Hematopoietic multipotent progenitor cell treated with erythropoietin and hydrocortisone succinate and interleukin-3 and kit ligand, for 8 days (in vitro differentiated cells): ENCODE data around the gene CREB1.
A peak's percentile ranks its signal among the peaks of the same experiment; 100 is the strongest.

ENCODE experiments used
- DNase-seq: peaks from one replicate; pipeline ENCODE4 v3.0.0-alpha.2; 2015

The CREB1 gene

GRCh38 chr2:207504513-207505170, 25.1 kb upstream of the CREB1 start:
- no peak for DNase-seq

DNA sequence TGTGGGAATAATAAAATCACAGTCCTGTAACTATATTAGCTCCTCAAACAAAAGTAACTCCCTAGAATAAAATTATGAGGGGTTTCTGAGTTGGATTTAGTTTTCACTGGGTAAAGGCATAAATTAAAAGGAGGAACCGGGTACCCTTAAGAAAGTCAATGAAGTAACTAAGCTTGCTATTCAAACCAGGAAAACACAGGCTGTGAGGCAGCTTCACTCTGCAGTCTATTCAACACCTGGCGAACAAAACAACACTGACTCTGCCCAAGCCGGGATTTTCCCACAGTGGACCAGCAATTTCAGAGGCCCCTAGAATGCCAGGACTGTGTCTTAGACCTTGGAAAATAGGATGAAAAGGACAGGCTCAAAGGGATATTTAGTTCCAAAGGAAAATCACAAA, 24.6 kb upstream of the CREB1 start:
- DNase-seq, result no peak

DNA sequence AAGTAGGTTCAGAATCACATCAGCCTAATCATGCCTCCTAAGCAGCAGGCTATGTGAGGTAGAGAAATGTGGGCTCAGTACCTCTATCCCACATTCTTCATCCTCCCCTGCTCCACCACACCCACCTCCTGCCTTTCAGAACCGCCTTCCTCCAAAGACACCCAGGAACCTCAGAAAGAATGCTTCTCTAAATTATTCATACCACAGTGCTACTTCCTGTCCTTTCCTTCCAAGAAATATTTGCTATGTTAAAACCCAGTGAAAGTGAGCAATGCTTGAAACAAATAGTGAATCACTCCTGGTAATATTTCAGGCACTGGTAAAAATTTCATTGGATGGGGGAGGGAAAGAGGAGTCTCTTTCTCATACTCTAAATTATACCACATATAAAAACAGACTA, 24.0 kb upstream of the CREB1 start:
- DNase-seq, result no peak

GRCh38 chr2:207506426-207506825, 23.3 kb upstream of the CREB1 start:
- no peak for DNase-seq

GRCh38 chr2:207510148-207510547, 19.6 kb upstream of the CREB1 start:
- no peak for DNase-seq

DNA sequence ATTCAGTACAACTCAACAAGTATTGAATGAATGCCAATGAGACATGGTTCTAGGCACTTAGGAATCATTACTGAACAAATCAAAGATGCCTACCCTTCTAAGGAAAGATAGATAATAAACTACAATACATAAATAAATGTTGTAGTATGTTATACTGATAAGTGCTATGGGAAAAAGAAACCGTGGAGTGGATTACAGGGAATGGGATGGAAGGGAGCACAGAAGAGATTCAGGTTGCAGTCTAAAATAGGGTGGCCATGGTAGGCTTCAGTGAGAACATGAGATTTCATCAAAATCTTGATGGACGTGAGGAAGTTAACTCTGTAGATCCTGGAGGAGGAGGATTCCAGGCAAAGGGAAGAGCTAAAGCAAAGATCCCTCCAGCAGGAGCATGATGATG, 17.9 kb upstream of the CREB1 start:
- DNase-seq, result no peak

DNA sequence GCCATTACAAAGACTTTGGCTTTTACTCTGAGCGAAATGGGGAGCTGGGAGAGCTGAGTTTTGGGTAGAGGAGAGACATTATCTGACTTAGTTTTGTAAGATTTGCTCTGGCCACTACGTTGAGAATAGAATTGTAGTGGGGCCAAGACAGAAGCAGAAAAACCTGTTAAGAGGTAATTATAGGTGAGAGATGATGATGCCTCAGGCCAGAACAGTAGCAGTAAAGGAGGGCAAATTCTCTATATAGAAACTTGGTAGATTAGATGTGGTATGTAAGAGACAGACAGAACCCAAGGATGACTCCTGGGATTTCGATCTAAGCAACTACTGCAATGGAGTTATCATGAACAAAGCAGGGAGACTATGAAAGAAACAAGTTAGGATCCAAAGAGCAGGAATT, 17.4 kb upstream of the CREB1 start:
- no peak for DNase-seq

DNA sequence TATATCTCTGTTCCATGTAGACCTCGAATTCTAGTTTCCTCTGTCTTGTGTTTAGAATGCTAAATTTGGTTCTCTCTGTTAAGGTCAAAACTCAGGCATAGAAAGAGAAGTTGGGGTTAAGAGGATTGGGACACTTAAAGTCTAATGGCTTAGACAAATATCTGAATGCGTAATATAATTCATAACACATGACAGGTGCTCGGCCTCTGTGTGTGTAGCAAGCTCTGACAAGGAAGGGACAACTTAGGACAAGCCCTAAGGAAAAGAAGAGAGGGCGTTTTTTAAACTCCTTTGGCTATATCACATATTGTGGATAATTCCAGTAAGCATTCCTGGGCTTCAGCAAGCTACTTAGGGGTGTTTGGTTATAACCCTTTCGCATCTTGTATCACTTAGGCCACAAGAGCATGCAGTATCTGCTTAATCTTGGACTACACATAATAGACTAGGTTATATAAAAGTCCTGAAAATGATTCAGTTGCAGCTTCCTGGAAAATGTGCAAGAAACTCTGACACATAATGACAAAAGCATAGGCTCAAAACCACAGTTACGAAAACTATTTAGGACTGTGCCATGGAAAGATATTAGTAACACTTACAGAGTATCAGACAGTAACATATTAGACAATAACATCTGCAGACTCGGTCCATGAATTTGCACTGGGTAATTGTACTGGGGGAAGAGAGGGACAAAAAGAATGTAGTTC, 16.1 kb upstream of the CREB1 start:
- DNase-seq, result no peak

- DNase-seq, result no peak
These were observed 15.3 kb upstream of the CREB1 start for GRCh38 chr2:207514451-207514850.

GRCh38 chr2:207515671-207516070, 14.1 kb upstream of the CREB1 start:
- DNase-seq, result no peak

DNA sequence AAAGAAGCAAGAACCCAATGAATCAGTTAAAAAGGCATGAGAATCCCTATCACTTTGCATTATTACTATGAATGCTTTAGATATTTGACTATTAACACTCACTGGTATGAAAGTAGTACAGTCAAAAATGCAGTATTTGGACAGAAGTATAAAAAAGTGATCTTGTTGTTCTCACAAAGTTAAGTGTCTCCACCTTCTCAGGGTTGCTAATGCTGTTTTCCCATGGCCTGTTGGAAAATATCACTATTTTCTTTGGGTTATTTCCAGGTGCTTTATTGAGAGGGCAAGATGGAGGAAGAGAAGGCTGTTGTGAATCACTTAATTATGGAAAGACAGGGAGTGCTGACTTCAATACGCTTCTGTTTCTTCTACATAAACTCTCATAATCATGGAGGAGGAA, 13.6 kb upstream of the CREB1 start:
- no peak for DNase-seq

DNA sequence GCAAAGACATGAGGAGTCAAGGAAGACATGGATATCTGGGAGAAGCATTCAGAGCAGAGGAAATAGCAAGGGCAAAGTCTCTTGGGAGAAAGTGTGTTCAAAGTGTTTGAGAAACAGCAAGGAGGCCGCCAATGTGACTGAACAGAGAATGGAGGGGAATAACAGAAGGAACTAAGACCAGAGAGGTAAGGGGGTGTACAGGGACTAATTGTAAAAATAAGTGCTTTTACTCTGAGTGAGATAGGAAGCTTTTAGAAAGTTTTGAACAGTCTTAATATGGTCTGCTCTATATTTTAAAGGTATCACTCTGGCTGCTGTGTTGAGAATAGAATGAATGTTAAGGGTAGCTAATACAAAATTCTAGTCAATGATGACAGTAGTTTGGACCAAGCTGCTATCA, 6.8 kb upstream of the CREB1 start:
- DNase-seq, result no peak

GRCh38 chr2:207525296-207525695, 4.5 kb upstream of the CREB1 start:
- no peak for DNase-seq

DNA sequence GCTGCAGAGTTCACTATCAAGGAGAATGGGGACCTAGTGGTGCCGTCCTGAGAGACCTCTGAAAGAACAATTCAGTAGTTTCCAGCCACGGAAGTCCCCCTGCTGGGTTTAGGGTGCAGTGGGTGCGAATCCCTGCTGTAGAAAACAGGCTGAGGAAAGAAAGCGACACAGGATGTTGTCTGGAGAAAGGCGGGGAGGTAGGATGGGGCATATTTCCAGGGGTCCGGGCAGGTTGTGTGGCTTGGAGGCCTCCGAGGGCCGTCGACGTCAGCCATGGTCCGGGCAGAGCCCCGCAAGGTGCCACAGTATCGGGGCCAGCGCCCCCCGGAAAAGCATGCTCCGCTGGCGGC, 807 bp upstream of the CREB1 start:
- DNase-seq, result peak; percentile 51

DNA sequence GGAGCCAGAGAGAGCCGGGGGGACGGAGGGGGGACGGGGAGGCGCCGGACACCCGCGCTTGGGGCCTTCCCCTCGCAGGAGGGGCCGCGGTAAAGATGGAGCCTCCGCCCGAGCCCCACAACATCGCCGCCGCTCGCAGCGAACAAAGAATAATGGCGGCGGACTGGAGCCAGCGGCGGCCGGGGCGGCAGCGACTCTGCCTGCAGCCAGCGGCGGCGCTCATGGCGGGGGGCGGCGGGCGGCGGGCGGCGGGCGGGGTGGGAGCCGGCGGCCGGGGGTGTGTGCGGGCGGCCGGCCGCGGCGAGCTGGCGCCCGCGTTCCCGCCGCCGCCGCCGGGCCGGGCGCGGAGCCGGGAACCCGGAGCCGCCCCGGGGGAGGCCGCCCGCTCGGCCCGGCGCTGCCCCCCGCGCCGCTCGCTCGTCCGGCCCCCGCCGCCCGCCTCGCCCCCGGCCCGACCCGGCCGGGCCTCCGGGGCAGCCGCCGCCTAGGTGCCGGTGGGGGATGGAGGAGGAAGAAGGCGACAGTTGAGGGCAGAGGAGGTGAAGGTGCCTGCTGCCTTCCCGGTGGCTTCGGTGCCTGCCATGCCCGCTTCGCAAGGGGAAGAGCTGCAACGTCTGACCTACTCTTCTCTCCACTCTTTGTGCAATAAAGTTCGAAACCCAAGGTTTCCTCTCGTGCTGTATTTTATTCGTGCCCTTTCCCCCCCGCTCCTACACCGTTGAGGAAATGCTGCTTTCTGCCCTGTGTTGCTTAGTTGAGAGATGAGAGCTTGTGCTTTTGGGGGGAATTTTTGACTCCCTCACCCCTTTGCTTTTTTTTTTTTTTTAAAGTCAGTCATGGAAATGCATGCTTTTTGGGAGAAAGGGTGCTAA, 634 bp downstream of the CREB1 start:
- peak; percentile 72 for DNase-seq

DNA sequence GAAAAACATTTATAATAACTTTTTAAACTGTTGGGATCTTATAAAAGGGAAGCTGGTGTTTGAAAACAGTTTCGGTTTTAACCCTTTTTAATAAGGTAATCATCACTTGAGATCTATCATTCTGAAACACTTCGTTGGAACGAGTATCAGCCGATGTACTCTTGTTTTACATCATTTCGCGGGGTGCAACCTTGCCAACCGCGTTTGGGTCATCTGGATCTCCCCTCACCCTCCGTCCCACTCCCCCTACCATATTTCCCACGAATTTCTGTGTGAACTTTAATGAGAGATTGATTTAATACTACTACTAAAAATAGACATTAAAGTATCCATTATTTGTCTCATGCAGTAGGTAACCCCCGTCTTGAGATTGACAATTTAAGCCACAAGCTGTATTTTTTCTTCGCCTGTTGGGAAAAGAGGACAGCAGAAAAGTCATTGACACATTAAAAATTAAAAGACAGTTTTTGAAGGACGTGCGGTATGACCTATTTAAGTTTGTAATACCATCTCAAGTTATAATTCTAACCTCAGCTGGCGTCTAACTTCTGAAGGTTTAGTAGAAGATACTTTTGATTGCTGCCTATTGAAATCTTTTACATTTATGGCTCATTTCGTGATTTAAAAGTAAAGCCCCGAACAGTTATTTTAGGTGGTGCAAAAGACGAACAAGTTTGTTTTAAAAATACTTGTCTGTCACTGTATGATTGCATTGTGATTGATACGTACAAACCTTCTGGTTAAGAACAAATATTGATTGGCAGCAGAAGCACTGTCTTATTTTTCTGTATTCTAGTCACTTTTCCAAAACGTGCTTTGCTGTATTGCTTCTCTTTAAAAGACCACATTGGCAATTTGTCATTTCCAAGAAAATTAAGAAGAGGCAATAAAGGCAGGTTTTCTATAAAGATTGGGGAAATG, 1.5 kb downstream of the CREB1 start:
- peak; percentile 66 for DNase-seq

DNA sequence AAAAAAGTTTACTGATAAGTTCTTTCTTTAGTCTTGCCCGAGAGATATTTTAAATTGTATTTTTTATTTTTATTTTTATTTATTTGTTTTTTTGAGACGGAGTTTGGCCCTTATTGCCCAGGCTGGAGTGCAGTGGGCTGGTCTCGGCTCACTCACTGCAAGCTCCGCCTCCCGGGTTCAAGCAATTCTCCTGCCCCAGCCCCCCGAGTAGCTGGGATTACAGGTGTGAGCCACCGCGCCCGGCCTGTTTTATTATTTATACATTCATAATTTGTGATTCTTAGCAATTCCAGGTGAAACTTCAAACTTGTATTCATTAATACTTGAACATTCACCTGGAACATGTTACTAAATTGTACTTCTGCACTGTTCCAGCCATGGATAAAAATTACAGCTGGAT, 2.9 kb downstream of the CREB1 start:
- DNase-seq, result no peak

GRCh38 chr2:207533461-207534008, 3.8 kb downstream of the CREB1 start:
- no peak for DNase-seq

- peak; percentile 74 for DNase-seq
These were observed 4.7 kb downstream of the CREB1 start for GRCh38 chr2:207534417-207534816.

- no peak for DNase-seq
These were observed 9.7 kb downstream of the CREB1 start for GRCh38 chr2:207539470-207539869.

- no peak for DNase-seq
These were observed 10.7 kb downstream of the CREB1 start for GRCh38 chr2:207540431-207540830.

- no peak for DNase-seq
These were observed 12.2 kb downstream of the CREB1 start for GRCh38 chr2:207541933-207542332.

- DNase-seq, result no peak
These were observed 13.5 kb downstream of the CREB1 start for GRCh38 chr2:207543272-207543671.
